HG03064 (cell line): Measurements from ENCODE around the gene ATXN2.
"Not testable (repeated sequence)": the region's sequence is repeated elsewhere in the genome, so short reads cannot be mapped to it uniquely, and the experiment has no call there.

Source experiments
- ATAC-seq: cut with Tn5 transposase; IDR thresholded peaks from one replicate; pipeline ENCODE4 v1.9.1; 2021; ENCODE audit warnings: low read depth; ENCODE audit not compliant: unreplicated experiment

The ATXN2 gene

GRCh38 chr12:111578276-111578970, 20.7 kb downstream of the ATXN2 start:
- ATAC-seq: no peak

- ATAC-seq: no peak
Observed at GRCh38 chr12:111574797-111575443, 24.2 kb downstream of the ATXN2 start.

- ATAC-seq: no peak
Observed at GRCh38 chr12:111573476-111573875, 25.6 kb downstream of the ATXN2 start.

GRCh38 chr12:111570084-111570961, 28.8 kb downstream of the ATXN2 start:
- ATAC-seq: no peak

GRCh38 chr12:111569363-111570083, 29.6 kb downstream of the ATXN2 start:
- ATAC-seq: no peak

GRCh38 chr12:111560844-111561243, 38.3 kb downstream of the ATXN2 start:
- not testable (repeated sequence) for ATAC-seq

GRCh38 chr12:111558107-111558376, 41.1 kb downstream of the ATXN2 start:
- no peak for ATAC-seq

GRCh38 chr12:111557271-111558106, 41.6 kb downstream of the ATXN2 start:
- ATAC-seq: no peak

- no peak for ATAC-seq
Observed at GRCh38 chr12:111556676-111557075, 42.4 kb downstream of the ATXN2 start.

- not testable (repeated sequence) for ATAC-seq
Observed at GRCh38 chr12:111555313-111555712, 43.8 kb downstream of the ATXN2 start.

GRCh38 chr12:111546758-111547383, 52.2 kb downstream of the ATXN2 start:
- no peak for ATAC-seq

- ATAC-seq: no peak
Observed at GRCh38 chr12:111546171-111546570, 52.9 kb downstream of the ATXN2 start.

GRCh38 chr12:111544032-111544431, 55.1 kb downstream of the ATXN2 start:
- ATAC-seq: no peak

- ATAC-seq: no peak
Observed at GRCh38 chr12:111532751-111533150, 66.4 kb downstream of the ATXN2 start.

GRCh38 chr12:111529424-111530368, 69.4 kb downstream of the ATXN2 start:
- no peak for ATAC-seq

GRCh38 chr12:111523587-111524167, 75.4 kb downstream of the ATXN2 start:
- ATAC-seq: no peak

GRCh38 chr12:111521801-111522200, 77.3 kb downstream of the ATXN2 start:
- no peak for ATAC-seq

GRCh38 chr12:111519937-111520336, 79.2 kb downstream of the ATXN2 start:
- ATAC-seq: no peak
